Aorta (tissue), 5 donors: ENCODE measurements around the gene GSG1L. TPM values are rescaled to one million over a fixed set of nuclear protein-coding genes. Genes with fewer than 3 reads are reported as not detected.

ENCODE experiments used
- ATAC-seq: fragments of 200-7000 bp; cut with Tn5 transposase; one replicate; pipeline ENCODE4 v1.9.1; 2022; ENCODE audit warnings: moderate library complexity; ENCODE audit not compliant: low FRiP score
- DNase-seq, 2 donors: peaks; one replicate each; pipeline ENCODE4 v3.0.0-alpha.2; 2020
- H3K27ac ChIP-seq, 2 donors: one replicate each; pipeline ENCODE4 v1.5.1; 2013; ENCODE audit warnings: low read length in 2 of 2, mild to moderate bottlenecking in 2 of 2, moderate library complexity in 2 of 2, control low read depth in 1 of 2, inconsistent platforms in 1 of 2, low read depth in 1 of 2
- H3K27me3 ChIP-seq, 2 donors: one replicate each; pipeline ENCODE4 v1.6.1; 2013; ENCODE audit warnings: control low read depth in 1 of 2, low read length in 1 of 2, mild to moderate bottlenecking in 1 of 2, moderate library complexity in 1 of 2; ENCODE audit not compliant: insufficient read depth in 2 of 2, control insufficient read depth in 1 of 2
- H3K36me3 ChIP-seq, 2 donors: one replicate each; pipeline ENCODE4 v1.6.1; 2013; ENCODE audit warnings: control low read depth in 1 of 2, low read length in 1 of 2, mild to moderate bottlenecking in 1 of 2; ENCODE audit not compliant: insufficient read depth in 2 of 2, control insufficient read depth in 1 of 2
- H3K4me1 ChIP-seq, 2 donors: one replicate each; pipeline ENCODE4 v1.6.1; 2013; ENCODE audit warnings: low read length in 2 of 2, control low read depth in 1 of 2, mild to moderate bottlenecking in 1 of 2, moderate library complexity in 1 of 2; ENCODE audit not compliant: insufficient read depth in 2 of 2, control insufficient read depth in 1 of 2
- H3K4me3 ChIP-seq, 2 donors: one replicate each; pipeline ENCODE4 v1.5.1; 2013; ENCODE audit warnings: low read length in 2 of 2, control low read depth in 1 of 2, mild to moderate bottlenecking in 1 of 2
- H3K9me3 ChIP-seq: one replicate; pipeline ENCODE4 v1.6.1; 2013; ENCODE audit warnings: mild to moderate bottlenecking, low read length; ENCODE audit not compliant: control insufficient read depth
- WGBS, 2 donors: extraction: QIAGEN DNeasy Blood & Tissue Kit; methylation state at CpG; one replicate each; pipeline ENCODE4 v1.1.7; 2013; 5-methylcytosine and 5-hydroxymethylcytosine counted together
- intact Hi-C, 2 donors: fragments of 100-400 bp; cut with DNase I; formaldehyde crosslinking; loops; one replicate each; pipeline versions ENCODE4 v1.14.2 to v1.15.0; 2022
- polyA plus RNA-seq, 2 donors: library from polyadenylated mRNA; stranded (reverse); fragments of 200-250 nt; gene quantifications; one replicate each; pipeline ENCODE4 v1.2.3, GENCODE V29; 2013
- total RNA-seq, 2 donors: library from RNA; stranded (reverse); fragmentation: NEBNext Ultra II Directional; extraction: Animal tissue kit (Norgen Biotek cat#: 25700); gene quantifications; one replicate each; pipeline ENCODE4 v1.2.1, GENCODE V29; 2021
- donor health status: healthy with polysubstance abuse.
- donor health status: Bipolar disorder and iron deficiency.
- donor health status: DM: no; HTN: no; CAD: no.
- donor health status: DM: no; HTN: no; CAD: no.
- donor health status: DM: yes; HTN: yes; CAD: no.

Gene GSG1L
- total and polyA plus RNA-seq, 4 donors = 1.6 to 22.2 (median 7.2) TPM

GRCh38 chr16:28027055-28027454 is 36.5 kb downstream of the GSG1L start:
- H3K9me3 ChIP-seq = no peaks in the 10 kb centered on the region
- intact Hi-C loops = no loop called here
- ATAC-seq = no peak
- no peaks in the 10 kb centered on the region for H3K36me3 ChIP-seq
- no peak overlapping the region for H3K27ac ChIP-seq
- WGBS, 2 donors = 92 to 95% methylated on average over 3 of the region's 3 CpGs
- no peaks in the 10 kb centered on the region for H3K4me1 ChIP-seq
- no peaks in the 10 kb centered on the region for H3K27me3 ChIP-seq
- DNase-seq = no peak
- no peak overlapping the region for H3K4me3 ChIP-seq

DNA sequence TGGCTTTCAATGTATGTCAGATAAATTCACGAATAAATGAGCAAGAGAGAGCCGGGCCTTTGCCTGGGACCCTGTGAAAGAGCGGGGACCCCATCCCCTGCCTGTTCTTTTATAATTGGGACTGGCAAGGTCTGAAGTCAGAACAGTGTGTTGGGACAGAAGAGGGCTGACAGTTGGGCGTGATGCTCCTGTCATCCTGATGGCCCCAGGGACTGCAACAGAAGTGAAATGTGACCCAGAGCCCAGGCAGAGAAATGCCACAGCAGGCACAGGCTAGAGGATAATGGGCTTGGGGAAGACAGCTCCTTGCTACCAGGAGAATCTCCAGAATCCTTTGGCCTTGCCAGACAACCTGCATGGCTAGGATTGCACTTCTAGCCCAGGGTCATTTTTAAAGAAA is 37.9 kb downstream of the GSG1L start:
- H3K27ac ChIP-seq = no peak overlapping the region
- H3K9me3 ChIP-seq = peaks cover 2% of the 10 kb centered on the region
- ATAC-seq (no peak), DNase-seq (no peak)
- WGBS, 2 donors = 88 to 91% methylated on average over 4 of the region's 4 CpGs
- no peaks in the 10 kb centered on the region for H3K36me3 ChIP-seq
- H3K4me1 ChIP-seq = no peaks in the 10 kb centered on the region
- H3K27me3 ChIP-seq = no peaks in the 10 kb centered on the region
- H3K4me3 ChIP-seq = no peak overlapping the region
- intact Hi-C loops = no loop called here

DNA sequence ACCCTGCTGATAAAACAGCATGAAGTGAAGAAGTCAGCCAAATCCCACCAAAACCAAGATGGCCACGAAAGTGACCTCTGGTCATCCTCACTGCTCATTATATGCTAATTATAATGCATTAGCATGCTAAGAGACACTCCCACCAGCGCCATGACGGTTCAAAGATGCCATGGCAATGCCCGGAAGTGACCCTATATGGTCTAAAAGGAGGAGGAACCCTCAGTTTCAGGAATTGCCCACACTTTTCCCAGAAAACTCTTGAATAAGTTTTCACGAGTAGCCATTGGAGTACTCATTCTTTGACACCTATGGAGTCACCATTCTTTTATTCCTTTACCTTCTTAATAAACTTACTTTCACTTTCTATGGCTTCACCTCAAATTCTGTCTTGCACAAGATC is 44.3 kb downstream of the GSG1L start:
- no peaks in the 10 kb centered on the region for H3K4me1 ChIP-seq
- H3K27me3 ChIP-seq = no peaks in the 10 kb centered on the region
- H3K4me3 ChIP-seq = no peak overlapping the region
- H3K27ac ChIP-seq = no peak overlapping the region
- H3K36me3 ChIP-seq = no peaks in the 10 kb centered on the region
- intact Hi-C loops = no loop called here
- DNase-seq = no peak
- H3K9me3 ChIP-seq = peaks cover 2% of the 10 kb centered on the region
- no peak for ATAC-seq
- WGBS, 2 donors = 86 to 88% methylated on average over 5 of the region's 5 CpGs

GRCh38 chr16:28014851-28015250 is 48.7 kb downstream of the GSG1L start:
- intact Hi-C loops = no loop called here
- H3K36me3 ChIP-seq = no peaks in the 10 kb centered on the region
- no peak overlapping the region for H3K27ac ChIP-seq
- H3K4me1 ChIP-seq = no peaks in the 10 kb centered on the region
- no peaks in the 10 kb centered on the region for H3K27me3 ChIP-seq
- DNase-seq (no peak), ATAC-seq (no peak)
- 78 to 86% methylated on average over 3 of the region's 3 CpGs for WGBS, 2 donors
- H3K4me3 ChIP-seq = no peak overlapping the region
- H3K9me3 ChIP-seq = no peaks in the 10 kb centered on the region

DNA sequence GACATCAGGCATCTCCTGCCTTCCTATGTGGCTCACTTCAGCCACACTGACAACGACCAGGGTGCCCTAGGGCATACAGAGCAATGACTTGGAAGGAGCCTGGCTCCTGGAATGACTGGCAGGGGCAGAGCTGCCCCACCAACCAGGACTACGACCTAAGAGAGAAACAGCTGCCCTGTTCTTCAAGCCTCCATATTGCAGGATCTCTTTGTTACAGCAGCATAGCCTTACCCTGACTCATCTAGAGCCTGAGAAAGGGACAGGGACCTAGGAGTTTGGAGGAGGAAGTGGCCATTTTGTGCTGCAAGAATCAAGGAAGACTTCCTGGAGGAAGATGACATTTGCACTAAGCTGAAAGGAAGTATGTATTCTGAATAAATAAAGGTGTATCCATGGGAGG is 49.6 kb downstream of the GSG1L start:
- Histone ChIP-seq H3K4me3 (no peak overlapping the region), H3K4me1 (no peaks in the 10 kb centered on the region), H3K36me3 (no peaks in the 10 kb centered on the region), H3K9me3 (no peaks in the 10 kb centered on the region), H3K27me3 (no peaks in the 10 kb centered on the region), H3K27ac (no peak overlapping the region)
- DNase-seq (no peak), ATAC-seq (no peak)
- WGBS, 2 donors = 82 to 86% methylated on average over 2 of the region's 2 CpGs
- intact Hi-C loops = no loop called here

GRCh38 chr16:28013392-28013791 is 50.1 kb downstream of the GSG1L start:
- WGBS, 2 donors = 78 to 83% methylated on average over 6 of the region's 6 CpGs
- no peak for DNase-seq
- ATAC-seq = no peak

GRCh38 chr16:28011971-28012445 is 51.5 kb downstream of the GSG1L start:
- ATAC-seq = no peak
- intact Hi-C loops = no loop called here
- H3K9me3 ChIP-seq = no peaks in the 10 kb centered on the region
- 36 to 43% methylated on average over 7 of the region's 7 CpGs for WGBS, 2 donors
- H3K4me1 ChIP-seq = no peaks in the 10 kb centered on the region
- H3K36me3 ChIP-seq = no peaks in the 10 kb centered on the region
- no peak overlapping the region for H3K4me3 ChIP-seq
- no peaks in the 10 kb centered on the region for H3K27me3 ChIP-seq
- peak overlapping the region in 1 of 2 donors; percentile 45 for H3K27ac ChIP-seq
- DNase-seq = no peak

More at GRCh38 chr16:28013392-28013791, 50.1 kb downstream of the GSG1L start:
- H3K9me3 ChIP-seq = no peaks in the 10 kb centered on the region
- H3K36me3 ChIP-seq = no peaks in the 10 kb centered on the region
- H3K27ac ChIP-seq = no peak overlapping the region
- H3K4me1 ChIP-seq = no peaks in the 10 kb centered on the region
- intact Hi-C loops = no loop called here
- H3K27me3 ChIP-seq = no peaks in the 10 kb centered on the region
- no peak overlapping the region for H3K4me3 ChIP-seq

DNA sequence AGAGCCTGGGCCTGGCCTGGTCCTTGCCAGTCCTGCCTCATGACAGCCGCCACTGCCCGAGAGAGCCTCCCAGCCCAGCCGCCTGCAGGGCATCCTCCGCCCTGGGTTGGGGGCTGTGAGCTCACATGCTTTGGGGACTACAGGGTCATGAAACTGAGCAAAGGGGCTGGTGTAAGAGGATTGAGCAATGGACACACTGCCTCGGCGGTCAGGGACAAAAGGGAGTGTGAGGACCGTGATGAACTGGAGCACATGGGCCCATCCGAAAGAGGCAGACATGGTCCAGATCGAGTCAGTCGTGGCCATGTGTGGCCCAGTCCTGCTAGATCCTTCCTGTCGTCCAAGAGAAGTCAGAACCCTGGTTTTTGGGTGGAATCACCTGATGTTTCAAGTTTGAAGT is 52.3 kb downstream of the GSG1L start:
- Histone ChIP-seq H3K36me3 (no peaks in the 10 kb centered on the region), H3K9me3 (no peaks in the 10 kb centered on the region), H3K4me1 (no peaks in the 10 kb centered on the region), H3K27me3 (no peaks in the 10 kb centered on the region), H3K4me3 (no peak overlapping the region), H3K27ac (no peak overlapping the region)
- WGBS, 2 donors = 87 to 89% methylated on average over 11 of the region's 11 CpGs
- intact Hi-C loops = no loop called here
- DNase-seq (no peak), ATAC-seq (no peak)

- DNase-seq = no peak
- WGBS, 2 donors = 68 to 73% methylated on average over 9 of the region's 9 CpGs
- Histone ChIP-seq H3K4me3 (no peak overlapping the region), H3K4me1 (no peaks in the 10 kb centered on the region), H3K27me3 (no peaks in the 10 kb centered on the region), H3K9me3 (no peaks in the 10 kb centered on the region), H3K27ac (no peak overlapping the region), H3K36me3 (no peaks in the 10 kb centered on the region)
- intact Hi-C loops = no loop called here
- ATAC-seq = no peak
Observed at GRCh38 chr16:28010671-28011070, 52.8 kb downstream of the GSG1L start.
